NCI-H1048 (cell line): ENCODE results near the gene NAPSA.
"Not testable (repeated sequence)": the region's sequence is repeated elsewhere in the genome, so short reads cannot be mapped to it uniquely, and the experiment has no call there.

ENCODE experiments used
- DNase-seq: peaks from one replicate; lab custom pipeline; 2025; lab: John Stamatoyannopoulos, UW

Gene NAPSA

DNA sequence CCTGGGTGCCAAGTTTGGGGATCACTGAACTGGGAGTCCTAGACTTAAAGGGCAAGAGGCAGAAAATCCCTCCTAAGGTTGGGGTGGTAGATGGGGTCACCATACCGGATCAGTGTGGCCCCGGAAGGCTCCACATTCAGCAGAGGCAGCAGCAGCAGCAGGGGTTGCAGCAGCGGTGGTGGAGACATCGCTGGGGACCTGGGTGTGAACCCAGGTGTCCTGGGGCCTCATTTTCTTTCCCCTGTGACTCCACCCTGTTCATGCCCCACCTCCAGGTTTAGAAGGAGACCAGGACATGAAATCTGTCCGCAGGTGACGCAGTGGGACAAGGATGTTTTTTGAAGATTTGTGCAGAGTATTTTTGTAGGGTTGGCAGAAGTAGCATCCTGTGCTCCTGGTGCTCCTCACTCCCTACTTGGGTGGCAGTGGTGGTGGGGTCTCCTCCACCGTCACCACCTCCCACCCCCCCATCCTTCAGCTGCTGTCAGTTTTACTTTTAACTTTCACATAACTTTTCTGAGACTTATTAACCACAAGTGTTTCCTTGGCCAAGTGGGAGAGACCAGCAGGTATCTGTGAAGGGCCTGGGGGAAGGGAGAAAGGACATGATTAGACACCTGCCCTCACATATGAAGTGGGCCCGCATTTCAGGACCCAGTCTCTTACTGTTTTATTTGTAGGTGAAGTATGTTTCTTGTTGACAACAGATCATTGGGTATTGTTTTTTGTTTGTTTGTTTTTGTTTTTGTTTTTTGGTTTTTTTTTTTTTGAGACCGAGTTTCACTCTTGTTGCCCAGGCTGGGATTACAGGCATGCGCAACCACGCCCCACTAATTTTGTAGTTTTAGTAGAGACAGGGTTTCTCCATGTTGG lies at the start of gene NAPSA:
Gene NAPSA, minus strand, starts transcription at position 206 of the 873 bp plus-strand sequence. Its CDS starts 18 bp downstream, at position 188.
- DNase-seq = no peak

DNA sequence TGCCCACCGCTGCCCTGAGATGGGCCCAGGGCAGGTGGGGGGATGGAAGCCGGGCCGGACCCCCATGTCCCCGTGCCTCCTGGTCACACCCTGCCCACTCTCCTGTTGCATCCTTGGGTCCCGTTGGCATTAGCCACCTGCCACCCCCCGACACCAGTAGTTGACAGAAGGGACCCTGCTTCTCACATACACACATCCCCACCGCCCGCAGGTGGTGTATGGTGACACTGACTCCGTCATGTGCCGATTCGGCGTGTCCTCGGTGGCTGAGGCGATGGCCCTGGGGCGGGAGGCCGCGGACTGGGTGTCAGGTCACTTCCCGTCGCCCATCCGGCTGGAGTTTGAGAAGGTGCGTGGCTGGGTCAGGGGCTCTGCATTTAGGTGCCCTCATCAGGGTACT lies 48.1 kb upstream of the NAPSA start:
- no peak for DNase-seq

DNA sequence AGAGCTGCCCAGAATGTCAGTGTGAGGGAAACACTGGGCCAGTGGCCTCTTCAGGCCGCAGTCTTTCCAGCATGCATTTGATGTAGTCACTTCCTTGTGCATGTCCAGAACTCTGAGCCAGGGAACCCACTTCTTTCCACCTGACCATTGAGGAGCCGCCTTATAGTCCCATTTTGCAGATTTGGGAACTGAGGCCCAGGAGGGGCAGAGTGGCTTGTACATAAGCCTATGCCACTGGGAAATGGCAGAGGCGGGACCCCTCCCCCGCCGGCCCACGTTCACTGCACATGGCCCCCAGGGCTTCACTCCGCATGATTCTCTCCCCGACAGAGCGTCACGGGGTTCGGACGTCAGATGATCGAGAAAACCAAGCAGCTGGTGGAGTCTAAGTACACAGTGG lies 47.7 kb upstream of the NAPSA start:
- no peak for DNase-seq

DNA sequence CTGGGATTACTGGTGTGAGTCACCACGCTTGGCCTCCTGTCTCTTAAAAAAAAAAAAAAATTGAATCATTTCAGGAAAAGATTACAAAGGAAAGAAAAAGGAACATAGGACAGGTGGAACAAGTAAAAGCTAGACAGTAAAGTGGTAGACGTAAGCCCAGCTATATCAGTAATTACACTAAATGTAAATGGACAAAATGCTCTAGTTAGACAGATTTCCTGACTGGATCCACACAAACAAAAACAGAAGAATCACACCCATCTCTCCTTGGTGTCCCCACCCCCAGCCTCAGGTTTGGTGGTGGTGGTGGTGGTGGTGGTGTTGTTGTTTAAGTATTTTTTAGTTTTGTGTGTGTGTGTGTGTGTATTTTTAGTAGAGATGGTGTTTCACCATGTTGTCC lies 47.0 kb upstream of the NAPSA start:
- no peak for DNase-seq

DNA sequence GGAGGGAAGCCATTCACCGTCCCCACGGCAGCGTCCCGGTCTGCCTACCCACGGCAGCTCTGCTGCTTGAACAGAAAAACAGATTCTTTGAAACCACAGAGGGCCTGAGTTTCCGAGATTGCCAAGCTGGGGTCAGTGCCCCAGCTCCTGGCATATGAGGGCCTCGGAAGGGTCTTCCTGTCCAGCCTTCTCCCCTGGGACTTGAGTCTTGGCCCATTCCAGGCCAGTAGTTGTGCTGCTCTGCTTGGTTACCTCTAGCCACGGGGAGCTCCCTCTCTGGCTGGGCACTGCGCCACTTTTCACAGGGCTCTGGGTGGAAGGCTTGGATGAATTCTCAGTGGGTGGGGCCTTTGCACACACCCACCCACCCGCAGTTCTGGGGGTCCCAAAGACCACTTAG lies 44.7 kb upstream of the NAPSA start:
- DNase-seq = no peak

DNA sequence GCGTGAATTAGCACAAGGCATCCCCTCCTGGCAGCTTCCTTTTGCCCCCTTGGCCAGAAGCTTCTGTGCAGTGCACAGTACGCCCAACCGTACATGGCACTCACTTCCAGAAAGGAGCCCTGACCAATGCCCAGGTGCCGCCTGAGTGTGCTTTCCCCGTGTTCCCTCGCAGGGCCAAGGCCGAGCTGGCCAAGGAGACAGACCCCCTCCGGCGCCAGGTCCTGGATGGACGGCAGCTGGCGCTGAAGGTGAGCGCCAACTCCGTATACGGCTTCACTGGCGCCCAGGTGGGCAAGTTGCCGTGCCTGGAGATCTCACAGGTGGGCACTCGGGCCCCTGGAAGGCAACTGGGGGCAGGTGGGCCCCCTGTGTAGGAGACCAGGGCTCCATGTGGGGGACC lies 43.9 kb upstream of the NAPSA start:
- no peak for DNase-seq

DNA sequence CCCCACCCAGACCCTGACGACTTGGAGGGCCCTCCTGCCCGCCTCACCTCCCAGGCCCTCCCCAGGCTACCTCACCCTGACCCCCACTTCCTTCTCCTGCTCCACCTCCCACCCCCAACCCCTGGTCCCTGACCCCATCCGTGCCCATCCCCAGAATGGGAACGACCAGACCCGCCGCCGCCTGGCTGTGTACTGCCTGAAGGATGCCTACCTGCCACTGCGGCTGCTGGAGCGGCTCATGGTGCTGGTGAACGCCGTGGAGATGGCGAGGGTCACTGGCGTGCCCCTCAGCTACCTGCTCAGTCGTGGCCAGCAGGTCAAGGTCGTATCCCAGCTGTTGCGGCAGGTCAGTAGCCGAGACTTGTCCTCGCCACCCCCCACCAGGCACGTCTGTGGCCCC lies 41.4 kb upstream of the NAPSA start:
- no peak for DNase-seq

DNA sequence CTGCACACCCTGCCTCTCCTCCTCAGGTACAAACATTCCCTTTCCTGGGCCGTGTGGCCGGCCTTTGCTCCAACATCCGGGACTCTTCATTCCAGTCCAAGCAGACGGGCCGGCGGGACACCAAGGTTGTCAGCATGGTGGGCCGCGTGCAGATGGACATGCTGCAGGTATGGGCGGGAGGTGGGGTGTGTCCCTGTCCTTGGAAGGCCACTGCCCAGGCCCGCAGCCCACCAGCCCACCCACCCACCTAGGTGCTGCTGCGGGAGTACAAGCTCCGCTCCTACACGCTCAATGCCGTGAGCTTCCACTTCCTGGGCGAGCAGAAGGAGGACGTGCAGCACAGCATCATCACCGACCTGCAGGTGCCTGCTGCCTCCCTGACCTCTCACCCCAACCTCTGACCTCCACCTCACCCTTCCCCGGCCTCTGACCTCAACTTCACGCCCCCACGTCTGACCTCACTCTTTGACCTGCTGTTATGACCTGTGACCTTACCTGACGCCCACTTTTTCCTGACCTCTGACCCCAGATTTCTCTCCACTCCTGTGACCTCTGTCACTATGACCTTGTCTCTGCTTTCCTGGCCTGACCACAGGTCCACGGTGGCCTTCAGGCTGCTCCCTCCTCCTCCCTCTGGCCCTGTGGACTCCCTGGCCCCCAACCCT lies 40.8 kb upstream of the NAPSA start:
- no peak for DNase-seq

DNA sequence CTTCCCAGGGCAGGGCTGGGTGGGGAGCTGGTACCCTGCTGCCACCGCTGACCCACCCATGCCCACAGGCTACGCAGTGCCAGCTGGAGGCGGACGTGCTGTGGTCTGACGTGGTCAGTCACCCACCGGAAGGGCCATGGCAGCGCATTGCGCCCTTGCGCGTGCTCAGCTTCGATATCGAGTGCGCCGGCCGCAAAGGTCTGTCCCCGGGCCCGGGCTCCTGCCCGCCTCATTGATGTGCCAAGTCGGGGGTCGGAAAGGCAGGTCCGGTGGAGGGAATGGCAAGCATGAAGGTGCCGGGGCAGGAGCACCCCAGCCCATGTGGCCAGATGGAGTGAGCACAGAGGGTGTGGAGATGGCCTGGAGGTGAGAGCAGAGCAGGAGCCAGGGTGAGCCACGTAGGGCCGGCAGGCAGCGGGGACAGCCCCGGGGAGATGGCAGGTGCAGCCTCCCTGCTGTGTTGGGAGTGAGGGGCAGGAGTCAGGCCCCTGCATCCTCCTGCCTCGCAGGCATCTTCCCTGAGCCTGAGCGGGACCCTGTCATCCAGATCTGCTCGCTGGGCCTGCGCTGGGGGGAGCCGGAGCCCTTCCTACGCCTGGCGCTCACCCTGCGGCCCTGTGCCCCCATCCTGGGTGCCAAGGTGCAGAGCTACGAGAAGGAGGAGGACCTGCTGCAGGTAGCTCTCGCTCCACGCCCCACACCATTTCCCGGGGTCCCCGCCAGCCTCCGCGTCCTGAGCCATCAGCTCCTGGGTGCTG lies 37.3 kb upstream of the NAPSA start:
- DNase-seq = no peak

DNA sequence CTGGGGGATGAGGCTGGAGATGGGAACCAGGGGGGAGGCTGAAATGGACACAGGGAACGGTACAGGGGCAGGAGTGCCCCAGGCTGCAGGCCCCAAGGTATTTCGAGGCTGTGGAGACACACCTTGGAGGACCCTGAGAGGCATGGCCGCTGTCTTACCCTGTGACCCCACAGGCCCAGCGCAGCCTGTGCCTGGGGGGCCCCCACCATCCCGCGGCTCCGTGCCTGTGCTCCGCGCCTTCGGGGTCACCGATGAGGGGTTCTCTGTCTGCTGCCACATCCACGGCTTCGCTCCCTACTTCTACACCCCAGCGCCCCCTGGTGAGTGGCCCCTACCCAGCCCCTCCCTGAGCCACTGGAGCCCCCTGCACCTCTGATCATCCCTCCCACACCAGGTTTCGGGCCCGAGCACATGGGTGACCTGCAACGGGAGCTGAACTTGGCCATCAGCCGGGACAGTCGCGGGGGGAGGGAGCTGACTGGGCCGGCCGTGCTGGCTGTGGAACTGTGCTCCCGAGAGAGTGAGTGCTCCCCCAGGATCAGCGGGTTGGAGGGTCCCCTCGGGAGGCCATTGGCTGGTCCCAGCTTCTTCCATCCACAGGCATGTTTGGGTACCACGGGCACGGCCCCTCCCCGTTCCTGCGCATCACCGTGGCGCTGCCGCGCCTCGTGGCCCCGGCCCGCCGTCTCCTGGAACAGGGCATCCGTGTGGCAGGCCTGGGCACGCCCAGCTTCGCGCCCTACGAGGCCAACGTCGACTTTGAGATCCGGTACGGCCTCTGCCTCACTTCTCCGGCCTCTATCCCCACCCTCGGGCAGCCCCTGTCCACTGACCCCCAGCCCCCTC lies 36.4 kb upstream of the NAPSA start:
- no peak for DNase-seq

DNA sequence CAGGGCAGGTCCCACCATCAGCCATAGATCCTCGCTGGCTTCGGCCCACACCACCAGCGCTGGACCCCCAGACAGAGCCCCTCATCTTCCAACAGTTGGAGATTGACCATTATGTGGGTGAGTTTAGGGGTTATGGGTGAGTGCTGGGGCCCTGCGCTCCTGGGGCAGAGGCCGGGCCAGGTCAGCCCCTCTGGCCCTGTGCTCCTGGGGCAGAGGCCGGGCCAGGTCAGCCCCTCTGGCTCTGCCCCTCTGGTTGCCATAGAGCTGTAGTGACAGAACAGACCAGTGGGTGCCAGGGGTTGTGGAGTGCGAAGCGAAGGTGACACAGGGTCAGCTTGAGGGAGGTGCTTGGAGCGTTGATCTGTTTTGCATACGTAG lies 33.9 kb upstream of the NAPSA start:
- DNase-seq = no peak

DNA sequence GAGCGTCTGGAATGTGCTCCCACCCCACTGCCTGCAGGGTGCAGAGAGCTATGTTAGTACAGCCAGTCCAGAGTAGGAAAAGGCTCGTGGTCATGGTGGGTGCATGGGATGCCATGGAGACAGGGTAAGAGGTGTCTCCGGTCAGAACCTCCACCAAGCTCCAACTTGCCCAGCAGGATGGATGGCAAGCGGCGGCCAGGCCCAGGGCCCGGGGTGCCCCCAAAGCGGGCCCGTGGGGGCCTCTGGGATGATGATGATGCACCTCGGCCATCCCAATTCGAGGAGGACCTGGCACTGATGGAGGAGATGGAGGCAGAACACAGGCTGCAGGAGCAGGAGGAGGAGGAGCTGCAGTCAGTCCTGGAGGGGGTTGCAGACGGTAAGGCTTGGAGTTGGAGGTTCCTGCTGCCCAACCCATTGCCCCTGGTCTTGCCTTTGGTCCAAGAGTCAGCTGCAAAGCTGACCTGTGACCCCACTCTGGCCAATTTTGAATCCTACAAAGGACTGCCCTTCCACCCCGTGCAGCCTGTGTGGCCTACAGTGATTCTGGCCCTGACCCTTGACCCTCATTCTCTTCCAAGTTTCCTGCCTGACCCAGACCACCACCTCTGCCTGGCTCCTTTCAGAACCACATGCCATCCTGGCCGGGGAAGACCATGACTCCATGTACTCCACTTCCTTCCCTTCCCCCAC lies 33.4 kb upstream of the NAPSA start:
- DNase-seq = no peak

DNA sequence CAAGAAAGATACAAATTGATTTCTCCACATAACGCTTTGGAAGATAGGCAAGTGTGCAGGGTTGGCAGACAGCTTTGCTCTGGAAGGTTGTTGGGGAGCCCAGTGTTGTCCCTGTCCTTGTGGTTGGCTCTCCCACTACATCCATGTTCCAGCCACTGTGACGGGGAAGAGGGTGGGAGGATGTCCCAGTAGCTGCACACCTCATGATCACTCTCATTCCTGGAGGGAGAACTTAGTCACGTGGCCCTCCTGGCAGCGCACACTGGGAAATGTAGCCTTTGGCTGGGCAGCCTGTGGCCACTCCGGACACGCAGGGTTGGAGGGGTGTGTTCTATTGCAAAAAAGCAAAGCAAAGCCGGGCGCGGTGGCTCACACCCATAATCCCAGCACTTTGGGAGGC lies 28.6 kb upstream of the NAPSA start:
- no peak for DNase-seq

DNA sequence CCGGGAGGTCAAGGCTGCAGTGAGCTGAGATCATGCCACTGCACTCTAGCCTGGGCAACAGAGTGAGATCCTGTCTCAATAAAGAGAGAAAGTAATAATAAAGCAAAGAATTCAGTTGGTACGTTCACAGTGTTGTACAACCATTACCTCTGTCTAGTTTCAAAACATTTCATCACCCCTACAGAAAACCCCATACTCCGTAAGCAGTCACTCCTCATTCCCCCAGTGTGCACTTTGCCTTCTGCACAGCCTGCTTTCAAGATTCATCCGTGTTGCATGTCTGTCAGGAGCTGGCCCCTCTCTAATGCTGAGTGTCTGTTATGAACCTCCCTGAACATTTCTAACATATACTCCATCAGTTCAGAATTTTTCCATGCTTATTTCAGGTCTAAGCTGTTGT lies 28.1 kb upstream of the NAPSA start:
- no peak for DNase-seq

DNA sequence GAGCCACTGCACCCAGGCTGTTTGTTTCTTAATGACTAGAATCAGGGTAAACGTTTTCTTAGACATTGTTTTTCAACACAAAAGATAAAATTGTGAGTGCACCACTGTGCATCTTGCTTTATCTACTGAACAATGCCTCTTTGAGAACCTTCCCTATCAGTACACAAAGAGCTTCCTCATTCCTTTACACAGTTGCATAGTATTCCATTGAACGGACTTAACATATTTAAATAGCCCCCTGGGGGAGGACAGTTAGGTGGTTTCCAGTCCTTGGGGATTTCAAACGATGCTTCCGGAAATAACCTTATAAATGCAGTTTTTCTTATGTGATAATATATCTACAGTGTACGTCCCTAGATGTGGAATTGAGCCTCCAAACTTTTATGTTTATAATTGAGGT lies 27.3 kb upstream of the NAPSA start:
- no peak for DNase-seq

DNA sequence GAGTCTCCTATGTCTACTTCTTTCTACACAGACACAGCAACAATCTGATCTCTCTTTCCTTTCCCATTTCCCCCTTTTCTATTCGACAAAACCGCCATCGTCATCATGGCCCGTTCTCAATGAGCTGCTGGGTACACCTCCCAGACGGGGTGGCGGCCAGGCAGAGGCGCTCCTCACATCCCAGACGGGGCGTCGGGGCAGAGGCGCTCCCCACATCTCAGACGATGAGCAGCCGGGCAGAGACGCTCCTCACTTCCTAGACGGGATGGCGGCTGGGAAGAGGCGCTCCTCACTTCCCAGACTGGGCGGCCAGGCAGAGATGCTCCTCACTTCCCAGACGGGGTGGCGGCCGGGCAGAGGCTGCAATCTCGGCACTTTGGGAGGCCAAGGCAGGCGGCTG lies 25.5 kb upstream of the NAPSA start:
- DNase-seq = not testable (repeated sequence)

DNA sequence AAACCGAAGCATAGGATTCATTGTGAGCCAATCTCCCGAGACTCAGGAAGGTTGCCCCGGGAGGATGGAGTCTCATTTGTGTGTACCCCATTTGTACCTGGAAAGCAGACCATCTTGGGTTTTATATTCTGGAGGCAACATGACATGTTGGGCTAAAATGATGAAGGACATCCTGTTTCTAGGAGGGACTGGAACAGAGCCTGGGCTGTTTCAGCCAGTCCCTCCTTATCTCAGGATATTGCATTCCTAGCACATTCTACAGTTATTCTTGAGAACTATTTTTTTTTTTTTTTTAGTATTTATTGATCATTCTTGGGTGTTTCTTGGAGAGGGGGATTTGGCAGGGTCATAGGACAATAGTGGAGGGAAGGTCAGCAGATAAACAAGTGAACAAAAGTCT lies 24.9 kb upstream of the NAPSA start:
- DNase-seq = not testable (repeated sequence)

DNA sequence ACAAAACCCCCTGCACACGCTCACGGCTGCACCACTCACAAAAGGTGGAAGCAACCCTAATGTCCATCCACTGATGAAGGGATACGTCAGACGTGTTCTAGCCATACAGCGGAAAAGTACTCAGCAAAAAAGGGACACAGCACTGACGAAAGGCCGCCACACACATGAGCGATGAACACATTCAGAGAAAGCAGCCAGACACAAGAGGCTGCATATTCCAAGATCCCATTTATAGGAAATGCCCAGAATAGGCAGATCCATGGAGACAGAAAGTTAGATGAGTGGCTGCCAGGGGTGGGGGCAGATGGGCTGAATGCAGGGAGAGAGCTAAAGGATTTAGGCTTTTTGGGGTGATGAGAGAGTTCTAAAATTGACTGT lies 22.4 kb upstream of the NAPSA start:
- DNase-seq = no peak

DNA sequence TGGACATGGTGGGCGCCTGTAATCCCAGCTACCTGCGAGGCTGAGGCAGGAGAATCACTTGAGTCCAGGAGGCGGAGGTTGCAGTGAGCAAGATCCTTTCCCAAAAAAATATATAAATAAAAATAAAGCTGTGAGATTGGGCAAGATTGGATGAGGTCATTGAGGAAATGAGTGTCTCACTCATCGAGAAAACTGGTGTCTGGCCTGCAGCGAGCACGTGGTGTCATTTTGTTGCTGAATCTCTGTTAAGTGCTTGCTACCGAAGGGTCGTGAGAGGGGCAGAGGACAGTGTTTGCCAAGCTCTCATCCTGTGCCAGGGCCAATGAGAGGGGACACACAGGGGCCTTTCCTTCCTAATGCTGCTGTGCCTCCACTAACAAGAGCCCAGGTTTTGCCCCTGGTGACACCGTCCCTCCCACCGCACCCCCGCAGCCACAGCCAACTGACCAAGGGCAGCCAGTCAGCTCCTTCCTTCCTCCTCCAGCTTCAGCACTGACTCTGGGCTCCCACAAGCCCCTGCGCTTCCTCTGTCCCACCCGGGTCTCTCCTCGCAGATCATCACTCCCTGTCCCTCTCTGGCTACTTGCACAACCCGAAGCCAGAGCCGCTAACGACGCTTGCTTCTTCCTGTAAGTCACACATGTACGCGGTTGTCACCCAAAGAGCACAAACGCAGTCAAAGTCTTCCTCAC lies 21.9 kb upstream of the NAPSA start:
- no peak for DNase-seq

DNA sequence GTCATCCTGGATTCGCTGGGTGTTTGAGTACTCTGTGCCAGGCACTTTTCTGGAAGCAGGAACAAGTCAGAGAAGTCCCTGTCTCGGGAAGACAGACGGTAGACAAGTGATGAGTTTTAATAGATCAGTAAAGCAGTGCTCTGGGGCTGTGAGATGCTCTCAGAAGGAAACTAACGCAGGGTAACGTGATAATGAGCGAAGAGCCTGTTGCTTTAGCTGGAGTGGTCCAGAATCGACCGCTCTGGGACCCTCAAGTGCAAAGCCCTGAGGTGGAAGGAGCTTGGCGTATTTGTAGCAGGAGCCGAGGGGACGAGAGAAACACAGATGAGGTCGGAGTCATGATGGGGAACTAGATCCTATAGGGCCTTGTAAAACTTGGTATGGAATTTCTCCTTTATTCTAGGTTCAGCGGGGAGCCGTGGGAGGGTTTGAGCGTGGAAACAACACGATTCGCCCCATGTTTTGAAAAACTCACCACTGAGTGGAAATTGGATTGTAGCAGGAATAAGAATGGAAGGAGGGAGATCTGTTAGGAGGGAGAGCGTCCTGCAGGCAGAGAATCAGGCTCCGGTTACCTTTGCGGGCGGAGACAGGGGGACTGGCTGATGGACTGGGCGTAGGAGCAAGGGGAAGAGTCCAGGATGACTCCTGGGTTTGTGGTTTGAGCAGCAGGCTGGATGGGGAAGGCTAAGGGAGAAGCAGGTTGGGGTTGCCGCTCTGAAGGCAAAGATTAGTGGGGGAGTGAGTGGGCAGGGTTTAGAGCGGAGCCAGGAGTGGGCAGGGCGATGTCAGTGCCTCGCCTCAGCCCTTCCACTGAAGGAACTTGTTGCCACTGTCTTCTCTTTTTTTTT lies 19.5 kb upstream of the NAPSA start:
- DNase-seq = no peak
